HEK293 (cell line): ENCODE results near the gene ARID3B.
A peak's percentile ranks its signal among the peaks of the same experiment; 100 is the strongest.

Experiments
- CTCF ChIP-seq: fragments of 450-650 bp; formaldehyde crosslinking; IDR thresholded peaks from 2 replicates; pipeline ENCODE4 v1.5.1; 2016; ENCODE audit warnings: missing biosample characterization, missing genetic modification characterization
- GLIS2 ChIP-seq: fragments of 450-650 bp; formaldehyde crosslinking; IDR thresholded peaks from 2 replicates; pipeline ENCODE4 v1.5.1; 2016; ENCODE audit warnings: missing biosample characterization, missing genetic modification characterization
- MEIS1 ChIP-seq: sonication (generic); formaldehyde crosslinking; IDR thresholded peaks from 2 replicates; pipeline ENCODE4 v1.8.1; 2022; ENCODE audit warnings: missing genetic modification reagents, mild to moderate bottlenecking, borderline replicate concordance
- SP7 ChIP-seq: fragments of 450-650 bp; formaldehyde crosslinking; IDR thresholded peaks from 2 replicates; pipeline ENCODE4 v1.5.1; 2016; ENCODE audit warnings: missing biosample characterization, missing genetic modification characterization
- WT1 ChIP-seq: fragments of 450-650 bp; formaldehyde crosslinking; IDR thresholded peaks from 2 replicates; pipeline ENCODE4 v1.5.1; 2016; ENCODE audit warnings: missing biosample characterization, missing genetic modification characterization
- ZBTB17 ChIP-seq: fragments of 450-650 bp; formaldehyde crosslinking; IDR thresholded peaks from 2 replicates; pipeline ENCODE4 v1.5.1; 2016; ENCODE audit warnings: missing biosample characterization, missing genetic modification characterization
- ZIC2 ChIP-seq: fragments of 450-650 bp; formaldehyde crosslinking; IDR thresholded peaks from 2 replicates; pipeline ENCODE4 v1.5.1; 2016; ENCODE audit warnings: missing biosample characterization, missing genetic modification characterization
- ZNF10 ChIP-seq: fragments of 450-650 bp; formaldehyde crosslinking; IDR thresholded peaks from 2 replicates; pipeline ENCODE4 v1.5.1; 2017; ENCODE audit warnings: missing biosample characterization, missing genetic modification characterization
- ZNF155 ChIP-seq: fragments of 450-650 bp; formaldehyde crosslinking; IDR thresholded peaks from 2 replicates; pipeline ENCODE4 v1.5.1; 2016; ENCODE audit warnings: missing biosample characterization, missing genetic modification characterization
- ZNF214 ChIP-seq: fragments of 450-650 bp; formaldehyde crosslinking; IDR thresholded peaks from 2 replicates; pipeline ENCODE4 v1.5.1; 2017; ENCODE audit warnings: missing biosample characterization, mild to moderate bottlenecking, missing genetic modification characterization, borderline replicate concordance
- ZNF280C ChIP-seq: fragments of 450-650 bp; formaldehyde crosslinking; IDR thresholded peaks from 2 replicates; pipeline ENCODE4 v1.5.1; 2016; ENCODE audit warnings: missing biosample characterization, missing genetic modification characterization
- ZNF350 ChIP-seq: fragments of 450-650 bp; formaldehyde crosslinking; IDR thresholded peaks from 2 replicates; pipeline ENCODE4 v1.5.0; 2017; ENCODE audit warnings: missing biosample characterization, mild to moderate bottlenecking, missing genetic modification characterization
- ZNF449 ChIP-seq: fragments of 450-650 bp; formaldehyde crosslinking; IDR thresholded peaks from 2 replicates; pipeline ENCODE4 v1.5.1; 2017; ENCODE audit warnings: missing biosample characterization, mild to moderate bottlenecking, missing genetic modification characterization, moderate library complexity
- ZNF514 ChIP-seq: fragments of 450-650 bp; formaldehyde crosslinking; IDR thresholded peaks from 2 replicates; pipeline ENCODE4 v1.5.1; 2016; ENCODE audit warnings: missing biosample characterization, missing genetic modification characterization
- ZNF529 ChIP-seq: fragments of 450-650 bp; formaldehyde crosslinking; IDR thresholded peaks from 2 replicates; pipeline ENCODE4 v1.5.1; 2017; ENCODE audit warnings: missing genetic modification characterization, missing biosample characterization; ENCODE audit not compliant: insufficient replicate concordance
- ZNF624 ChIP-seq: fragments of 450-650 bp; formaldehyde crosslinking; IDR thresholded peaks from 2 replicates; pipeline ENCODE4 v1.5.1; 2017; ENCODE audit warnings: missing biosample characterization, missing genetic modification characterization
- ZNF629 ChIP-seq: fragments of 450-650 bp; formaldehyde crosslinking; IDR thresholded peaks from 2 replicates; pipeline ENCODE4 v1.5.1; 2017; ENCODE audit warnings: missing biosample characterization, missing genetic modification characterization
- ZSCAN16 ChIP-seq: fragments of 450-650 bp; formaldehyde crosslinking; IDR thresholded peaks from 2 replicates; pipeline ENCODE4 v1.5.1; 2016; ENCODE audit warnings: missing biosample characterization, missing genetic modification characterization
- ZXDB ChIP-seq: fragments of 450-650 bp; formaldehyde crosslinking; IDR thresholded peaks from 2 replicates; pipeline ENCODE4 v1.5.1; 2016; ENCODE audit warnings: missing biosample characterization, missing genetic modification characterization
- TF ChIP-seq, protein P1 (sequence below): fragments of 450-650 bp; formaldehyde crosslinking; IDR thresholded peaks from 2 replicates; pipeline ENCODE4 v1.5.1; 2016; ENCODE audit warnings: missing biosample characterization, missing genetic modification characterization, low read depth
- TF ChIP-seq, protein P2 (sequence below): fragments of 450-650 bp; formaldehyde crosslinking; IDR thresholded peaks from 2 replicates; pipeline ENCODE4 v1.5.1; 2017; ENCODE audit warnings: missing biosample characterization, missing genetic modification characterization
- TF ChIP-seq, protein P3 (sequence below): fragments of 450-650 bp; formaldehyde crosslinking; IDR thresholded peaks from 2 replicates; pipeline ENCODE4 v1.5.1; 2017; ENCODE audit warnings: missing biosample characterization, missing genetic modification characterization
- TF ChIP-seq, protein P4 (sequence below): fragments of 450-650 bp; formaldehyde crosslinking; IDR thresholded peaks from 2 replicates; pipeline ENCODE4; 2016; ENCODE audit warnings: missing biosample characterization, missing genetic modification characterization
- TF ChIP-seq, protein P5 (sequence below): fragments of 450-650 bp; formaldehyde crosslinking; optimal IDR thresholded peaks from 2 replicates; pipeline ENCODE3; 2016; ENCODE audit warnings: missing biosample characterization, mild to moderate bottlenecking, missing genetic modification characterization
- TF ChIP-seq, protein P6 (sequence below): fragments of 450-650 bp; formaldehyde crosslinking; IDR thresholded peaks from 2 replicates; pipeline ENCODE4 v1.5.1; 2016; ENCODE audit warnings: missing biosample characterization, missing genetic modification characterization

ARID3B gene

GRCh38 chr15:74610302-74610951 is 69.4 kb downstream of the ARID3B start (continued):
- TF ChIP-seq, protein P1, sequence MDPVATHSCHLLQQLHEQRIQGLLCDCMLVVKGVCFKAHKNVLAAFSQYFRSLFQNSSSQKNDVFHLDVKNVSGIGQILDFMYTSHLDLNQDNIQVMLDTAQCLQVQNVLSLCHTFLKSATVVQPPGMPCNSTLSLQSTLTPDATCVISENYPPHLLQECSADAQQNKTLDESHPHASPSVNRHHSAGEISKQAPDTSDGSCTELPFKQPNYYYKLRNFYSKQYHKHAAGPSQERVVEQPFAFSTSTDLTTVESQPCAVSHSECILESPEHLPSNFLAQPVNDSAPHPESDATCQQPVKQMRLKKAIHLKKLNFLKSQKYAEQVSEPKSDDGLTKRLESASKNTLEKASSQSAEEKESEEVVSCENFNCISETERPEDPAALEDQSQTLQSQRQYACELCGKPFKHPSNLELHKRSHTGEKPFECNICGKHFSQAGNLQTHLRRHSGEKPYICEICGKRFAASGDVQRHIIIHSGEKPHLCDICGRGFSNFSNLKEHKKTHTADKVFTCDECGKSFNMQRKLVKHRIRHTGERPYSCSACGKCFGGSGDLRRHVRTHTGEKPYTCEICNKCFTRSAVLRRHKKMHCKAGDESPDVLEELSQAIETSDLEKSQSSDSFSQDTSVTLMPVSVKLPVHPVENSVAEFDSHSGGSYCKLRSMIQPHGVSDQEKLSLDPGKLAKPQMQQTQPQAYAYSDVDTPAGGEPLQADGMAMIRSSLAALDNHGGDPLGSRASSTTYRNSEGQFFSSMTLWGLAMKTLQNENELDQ, result no peak
- TF ChIP-seq ZNF624 (tag by site-specific recombination) (no peak), ZBTB17 (peak; percentile 77), ZNF629 (tag by site-specific recombination) (no peak), ZNF214 (tag by site-specific recombination) (no peak), MEIS1 (CRISPR knock-in tag) (no peak), ZXDB (tag by site-specific recombination) (no peak), ZNF10 (no peak), ZNF350 (no peak), ZNF529 (tag by site-specific recombination) (no peak), ZIC2 (tag by site-specific recombination) (peak; percentile 100), WT1 (tag by site-specific recombination) (no peak), GLIS2 (tag by site-specific recombination) (no peak), ZNF514 (tag by site-specific recombination) (no peak), ZSCAN16 (no peak), ZNF449 (peak; percentile 87), ZNF280C (no peak), CTCF (tag by site-specific recombination) (no peak), SP7 (tag by site-specific recombination) (no peak), ZNF155 (tag by site-specific recombination) (no peak)
- TF ChIP-seq, protein P2, sequence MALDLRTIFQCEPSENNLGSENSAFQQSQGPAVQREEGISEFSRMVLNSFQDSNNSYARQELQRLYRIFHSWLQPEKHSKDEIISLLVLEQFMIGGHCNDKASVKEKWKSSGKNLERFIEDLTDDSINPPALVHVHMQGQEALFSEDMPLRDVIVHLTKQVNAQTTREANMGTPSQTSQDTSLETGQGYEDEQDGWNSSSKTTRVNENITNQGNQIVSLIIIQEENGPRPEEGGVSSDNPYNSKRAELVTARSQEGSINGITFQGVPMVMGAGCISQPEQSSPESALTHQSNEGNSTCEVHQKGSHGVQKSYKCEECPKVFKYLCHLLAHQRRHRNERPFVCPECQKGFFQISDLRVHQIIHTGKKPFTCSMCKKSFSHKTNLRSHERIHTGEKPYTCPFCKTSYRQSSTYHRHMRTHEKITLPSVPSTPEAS, result no peak
- TF ChIP-seq, protein P3, sequence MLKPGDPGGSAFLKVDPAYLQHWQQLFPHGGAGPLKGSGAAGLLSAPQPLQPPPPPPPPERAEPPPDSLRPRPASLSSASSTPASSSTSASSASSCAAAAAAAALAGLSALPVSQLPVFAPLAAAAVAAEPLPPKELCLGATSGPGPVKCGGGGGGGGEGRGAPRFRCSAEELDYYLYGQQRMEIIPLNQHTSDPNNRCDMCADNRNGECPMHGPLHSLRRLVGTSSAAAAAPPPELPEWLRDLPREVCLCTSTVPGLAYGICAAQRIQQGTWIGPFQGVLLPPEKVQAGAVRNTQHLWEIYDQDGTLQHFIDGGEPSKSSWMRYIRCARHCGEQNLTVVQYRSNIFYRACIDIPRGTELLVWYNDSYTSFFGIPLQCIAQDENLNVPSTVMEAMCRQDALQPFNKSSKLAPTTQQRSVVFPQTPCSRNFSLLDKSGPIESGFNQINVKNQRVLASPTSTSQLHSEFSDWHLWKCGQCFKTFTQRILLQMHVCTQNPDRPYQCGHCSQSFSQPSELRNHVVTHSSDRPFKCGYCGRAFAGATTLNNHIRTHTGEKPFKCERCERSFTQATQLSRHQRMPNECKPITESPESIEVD (tag by site-specific recombination), result no peak
- TF ChIP-seq, protein P4, sequence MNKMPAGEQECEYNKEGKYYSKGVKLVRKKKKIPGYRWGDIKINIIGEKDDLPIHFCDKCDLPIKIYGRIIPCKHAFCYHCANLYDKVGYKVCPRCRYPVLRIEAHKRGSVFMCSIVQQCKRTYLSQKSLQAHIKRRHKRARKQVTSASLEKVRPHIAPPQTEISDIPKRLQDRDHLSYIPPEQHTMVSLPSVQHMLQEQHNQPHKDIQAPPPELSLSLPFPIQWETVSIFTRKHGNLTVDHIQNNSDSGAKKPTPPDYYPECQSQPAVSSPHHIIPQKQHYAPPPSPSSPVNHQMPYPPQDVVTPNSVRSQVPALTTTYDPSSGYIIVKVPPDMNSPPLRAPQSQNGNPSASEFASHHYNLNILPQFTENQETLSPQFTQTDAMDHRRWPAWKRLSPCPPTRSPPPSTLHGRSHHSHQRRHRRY, result no peak
- TF ChIP-seq, protein P5, sequence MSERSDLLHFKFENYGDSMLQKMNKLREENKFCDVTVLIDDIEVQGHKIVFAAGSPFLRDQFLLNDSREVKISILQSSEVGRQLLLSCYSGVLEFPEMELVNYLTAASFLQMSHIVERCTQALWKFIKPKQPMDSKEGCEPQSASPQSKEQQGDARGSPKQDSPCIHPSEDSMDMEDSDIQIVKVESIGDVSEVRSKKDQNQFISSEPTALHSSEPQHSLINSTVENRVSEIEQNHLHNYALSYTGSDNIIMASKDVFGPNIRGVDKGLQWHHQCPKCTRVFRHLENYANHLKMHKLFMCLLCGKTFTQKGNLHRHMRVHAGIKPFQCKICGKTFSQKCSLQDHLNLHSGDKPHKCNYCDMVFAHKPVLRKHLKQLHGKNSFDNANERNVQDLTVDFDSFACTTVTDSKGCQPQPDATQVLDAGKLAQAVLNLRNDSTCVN (tag by site-specific recombination), result no peak
- TF ChIP-seq, protein P6, sequence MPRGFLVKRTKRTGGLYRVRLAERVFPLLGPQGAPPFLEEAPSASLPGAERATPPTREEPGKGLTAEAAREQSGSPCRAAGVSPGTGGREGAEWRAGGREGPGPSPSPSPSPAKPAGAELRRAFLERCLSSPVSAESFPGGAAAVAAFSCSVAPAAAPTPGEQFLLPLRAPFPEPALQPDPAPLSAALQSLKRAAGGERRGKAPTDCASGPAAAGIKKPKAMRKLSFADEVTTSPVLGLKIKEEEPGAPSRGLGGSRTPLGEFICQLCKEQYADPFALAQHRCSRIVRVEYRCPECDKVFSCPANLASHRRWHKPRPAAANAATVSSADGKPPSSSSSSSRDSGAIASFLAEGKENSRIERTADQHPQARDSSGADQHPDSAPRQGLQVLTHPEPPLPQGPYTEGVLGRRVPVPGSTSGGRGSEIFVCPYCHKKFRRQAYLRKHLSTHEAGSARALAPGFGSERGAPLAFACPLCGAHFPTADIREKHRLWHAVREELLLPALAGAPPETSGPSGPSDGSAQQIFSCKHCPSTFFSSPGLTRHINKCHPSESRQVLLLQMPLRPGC (tag by site-specific recombination), result no peak
